IgD-negative memory B cell (primary cell): ENCODE measurements around the gene GEMIN7. TPM values are rescaled to one million over a fixed set of nuclear protein-coding genes. Genes with fewer than 3 reads are reported as not detected.

Experiments
- H3K27ac Mint-ChIP-seq, 3 donors: one replicate each; pipeline ENCODE4 v1.8.0; 2020 to 2022; ENCODE audit warnings: mild to moderate bottlenecking in 3 of 3, mixed read lengths in 3 of 3, moderate library complexity in 1 of 3
- H3K27me3 Mint-ChIP-seq: one replicate; pipeline ENCODE4 v1.8.0; 2021; ENCODE audit warnings: mixed read lengths
- H3K36me3 Mint-ChIP-seq: one replicate; pipeline ENCODE4 v1.8.0; 2020; ENCODE audit warnings: mild to moderate bottlenecking, mixed read lengths
- H3K4me1 Mint-ChIP-seq, 3 donors: one replicate each; pipeline ENCODE4 v1.8.0; 2020 to 2022; ENCODE audit warnings: mixed read lengths in 3 of 3, mild to moderate bottlenecking in 1 of 3
- H3K4me3 Mint-ChIP-seq, 4 donors: one replicate each; pipeline ENCODE4 v1.8.0; 2020 to 2022; ENCODE audit warnings: mild to moderate bottlenecking in 4 of 4, mixed read lengths in 4 of 4, moderate library complexity in 3 of 4
- H3K9me3 Mint-ChIP-seq, 3 donors: one replicate each; pipeline ENCODE4 v1.8.0; 2020 to 2021; ENCODE audit warnings: mixed read lengths in 3 of 3, mild to moderate bottlenecking in 1 of 3
- polyA plus RNA-seq: library from polyadenylated mRNA; unstranded; fragments of 300-500 nt; fragmentation: Illumina TruSeq; gene quantifications from one replicate; pipeline ENCODE4 v1.2.3, GENCODE V29; 2021

GEMIN7 gene
- polyA plus RNA-seq, 1 donor from 2014 or later: 115 TPM

GRCh38 chr19:45133661-45134060 is 54.6 kb downstream of the GEMIN7 start:
- H3K9me3 Mint-ChIP-seq: no peaks in the 10 kb centered on the region
- H3K4me1 Mint-ChIP-seq: peaks cover 30 to 41% (median 38%) of the 10 kb centered on the region in 3 donors
- H3K27ac Mint-ChIP-seq: peak overlapping the region in 1 of 3 donors; percentile 22
- H3K27me3 Mint-ChIP-seq: peaks cover 2% of the 10 kb centered on the region
- no peaks in the 10 kb centered on the region for H3K36me3 Mint-ChIP-seq
- peak overlapping the region in 1 of 4 donors; percentile 70 for H3K4me3 Mint-ChIP-seq

GRCh38 chr19:45135176-45135885 is 56.3 kb downstream of the GEMIN7 start:
- no peaks in the 10 kb centered on the region for H3K36me3 Mint-ChIP-seq
- H3K4me1 Mint-ChIP-seq: peaks cover 30 to 41% (median 38%) of the 10 kb centered on the region in 3 donors
- peak overlapping the region in 2 of 3 donors; percentile 67 to 91 for H3K27ac Mint-ChIP-seq

GRCh38 chr19:45136507-45137178 is 57.6 kb downstream of the GEMIN7 start:
- Mint-ChIP-seq H3K27ac (peak overlapping the region; percentile 12 to 92 (median 67)), H3K27me3 (peaks cover 2% of the 10 kb centered on the region), H3K36me3 (no peaks in the 10 kb centered on the region), H3K4me1 (peaks cover 22 to 35% (median 34%) of the 10 kb centered on the region in 3 donors), H3K4me3 (peak overlapping the region; percentile 28 to 90 (median 82)), H3K9me3 (no peaks in the 10 kb centered on the region)

More at GRCh38 chr19:45135176-45135885, 56.3 kb downstream of the GEMIN7 start:
- peak overlapping the region in 1 of 4 donors; percentile 22 for H3K4me3 Mint-ChIP-seq
- H3K27me3 Mint-ChIP-seq: peaks cover 2% of the 10 kb centered on the region
- no peaks in the 10 kb centered on the region for H3K9me3 Mint-ChIP-seq

GRCh38 chr19:45137179-45137761 is 58.2 kb downstream of the GEMIN7 start:
- Mint-ChIP-seq H3K27ac (peak overlapping the region; percentile 12 to 92 (median 67)), H3K27me3 (peaks cover 2% of the 10 kb centered on the region), H3K36me3 (no peaks in the 10 kb centered on the region), H3K4me1 (peaks cover 22 to 34% (median 33%) of the 10 kb centered on the region in 3 donors), H3K4me3 (peak overlapping the region; percentile 28 to 90 (median 82)), H3K9me3 (no peaks in the 10 kb centered on the region)

- no peak overlapping the region for H3K27ac Mint-ChIP-seq
- peaks cover 2% of the 10 kb centered on the region for H3K27me3 Mint-ChIP-seq
- peaks cover 22 to 34% (median 33%) of the 10 kb centered on the region in 3 donors for H3K4me1 Mint-ChIP-seq
- H3K4me3 Mint-ChIP-seq: peak overlapping the region in 1 of 4 donors; percentile 60
- no peaks in the 10 kb centered on the region for H3K36me3 Mint-ChIP-seq
- H3K9me3 Mint-ChIP-seq: no peaks in the 10 kb centered on the region
These were observed 59.3 kb downstream of the GEMIN7 start for GRCh38 chr19:45138303-45138751.

- Mint-ChIP-seq H3K4me3 (no peak overlapping the region), H3K27ac (no peak overlapping the region), H3K27me3 (peaks cover 2% of the 10 kb centered on the region), H3K4me1 (peaks cover 12 to 26% (median 25%) of the 10 kb centered on the region in 3 donors), H3K36me3 (no peaks in the 10 kb centered on the region), H3K9me3 (no peaks in the 10 kb centered on the region)
These were observed 60.5 kb downstream of the GEMIN7 start for GRCh38 chr19:45139286-45140143.

- peaks cover 9 to 23% (median 22%) of the 10 kb centered on the region in 3 donors for H3K4me1 Mint-ChIP-seq
- no peaks in the 10 kb centered on the region for H3K36me3 Mint-ChIP-seq
- H3K27ac Mint-ChIP-seq: no peak overlapping the region
- peaks cover 2% of the 10 kb centered on the region for H3K27me3 Mint-ChIP-seq
- H3K4me3 Mint-ChIP-seq: no peak overlapping the region
- H3K9me3 Mint-ChIP-seq: no peaks in the 10 kb centered on the region
These were observed 61.1 kb downstream of the GEMIN7 start for GRCh38 chr19:45140144-45140503.

GRCh38 chr19:45140533-45140932 is 61.5 kb downstream of the GEMIN7 start:
- Mint-ChIP-seq H3K36me3 (no peaks in the 10 kb centered on the region), H3K9me3 (no peaks in the 10 kb centered on the region), H3K27ac (no peak overlapping the region), H3K4me1 (peaks cover 9 to 22% (median 20%) of the 10 kb centered on the region in 3 donors), H3K27me3 (peaks cover 2% of the 10 kb centered on the region), H3K4me3 (no peak overlapping the region)

Other genes with a start within 250 kb of the GEMIN7 start
- gene NECTIN2, start 233.0 kb upstream of the GEMIN7 start, polyA plus RNA-seq: not detected
- 42.6 TPM for gene TOMM40, start 188.0 kb upstream of the GEMIN7 start, polyA plus RNA-seq
- gene APOE, start 173.5 kb upstream of the GEMIN7 start, polyA plus RNA-seq: not detected
- not detected for gene APOC1, start 164.7 kb upstream of the GEMIN7 start, polyA plus RNA-seq
- not detected for gene APOC4, start 137.0 kb upstream of the GEMIN7 start, polyA plus RNA-seq
- not detected for gene APOC2, start 133.2 kb upstream of the GEMIN7 start, polyA plus RNA-seq
- gene CLPTM1, start 123.9 kb upstream of the GEMIN7 start, polyA plus RNA-seq: 29.2 TPM
- gene RELB, start 77.8 kb upstream of the GEMIN7 start, polyA plus RNA-seq: 89.8 TPM
- gene CLASRP, start 40.2 kb upstream of the GEMIN7 start, polyA plus RNA-seq: 27.0 TPM
- gene ZNF296, start 2.8 kb upstream of the GEMIN7 start, polyA plus RNA-seq: 74.4 TPM
- 2.3 TPM for gene PPP1R37, start 13.9 kb downstream of the GEMIN7 start, polyA plus RNA-seq
- gene NKPD1, start 81.7 kb downstream of the GEMIN7 start, polyA plus RNA-seq: not detected
- gene TRAPPC6A, start 99.0 kb downstream of the GEMIN7 start, polyA plus RNA-seq: 158 TPM
- 16.2 TPM for gene BLOC1S3, start 99.5 kb downstream of the GEMIN7 start, polyA plus RNA-seq
- not detected for gene EXOC3L2, start 166.1 kb downstream of the GEMIN7 start, polyA plus RNA-seq
- 0.58 TPM for gene MARK4, start 172.0 kb downstream of the GEMIN7 start, polyA plus RNA-seq
- gene CKM, start 243.6 kb downstream of the GEMIN7 start, polyA plus RNA-seq: not detected